Fibroblast of gingiva (primary cell): ENCODE data around the gene CNOT1.
A peak's percentile ranks its signal among the peaks of the same experiment; 100 is the strongest.
"Not testable (repeated sequence)": the region's sequence is repeated elsewhere in the genome, so short reads cannot be mapped to it uniquely, and the experiment has no call there.

Source experiments
- DNase-seq: peaks from one replicate; pipeline ENCODE4 v3.0.0-alpha.2; 2011; ENCODE audit warnings: low read depth

CNOT1 gene

GRCh38 chr16:58629733-58630640, at the start of gene CNOT1:
TSS of gene CNOT1 (minus strand) at chr16:58629826. CDS start at chr16:58599337, 30,489 bp downstream.
- peak; percentile 100 for DNase-seq

GRCh38 chr16:58678716-58679115, 49.1 kb upstream of the CNOT1 start:
- DNase-seq: peak; percentile 77

- no peak for DNase-seq
Measured at GRCh38 chr16:58678269-58678668, 48.6 kb upstream of the CNOT1 start.

- DNase-seq: no peak
Measured at GRCh38 chr16:58670946-58671583, 41.4 kb upstream of the CNOT1 start.

GRCh38 chr16:58670177-58670576, 40.6 kb upstream of the CNOT1 start:
- DNase-seq: no peak

- DNase-seq: no peak
Measured at GRCh38 chr16:58665200-58665599, 35.6 kb upstream of the CNOT1 start.

- DNase-seq: peak; percentile 78
Measured at GRCh38 chr16:58661199-58661830, 31.7 kb upstream of the CNOT1 start.

GRCh38 chr16:58659911-58660310, 30.3 kb upstream of the CNOT1 start:
- not testable (repeated sequence) for DNase-seq

GRCh38 chr16:58658796-58659211, 29.2 kb upstream of the CNOT1 start:
- peak; percentile 38 for DNase-seq

GRCh38 chr16:58656899-58657298, 27.3 kb upstream of the CNOT1 start:
- no peak for DNase-seq

GRCh38 chr16:58655215-58655596, 25.6 kb upstream of the CNOT1 start:
- no peak for DNase-seq

- no peak for DNase-seq
Measured at GRCh38 chr16:58654560-58655214, 25.1 kb upstream of the CNOT1 start.

- peak; percentile 24 for DNase-seq
Measured at GRCh38 chr16:58652741-58653140, 23.1 kb upstream of the CNOT1 start.

GRCh38 chr16:58651965-58652348, 22.3 kb upstream of the CNOT1 start:
- DNase-seq: peak; percentile 26

GRCh38 chr16:58649707-58650106, 20.1 kb upstream of the CNOT1 start:
- peak; percentile 21 for DNase-seq

GRCh38 chr16:58647107-58647506, 17.5 kb upstream of the CNOT1 start:
- DNase-seq: no peak

- no peak for DNase-seq
Measured at GRCh38 chr16:58644765-58645487, 15.3 kb upstream of the CNOT1 start.

- no peak for DNase-seq
Measured at GRCh38 chr16:58644108-58644507, 14.5 kb upstream of the CNOT1 start.

- no peak for DNase-seq
Measured at GRCh38 chr16:58640949-58641348, 11.3 kb upstream of the CNOT1 start.

- no peak for DNase-seq
Measured at GRCh38 chr16:58639836-58640235, 10.2 kb upstream of the CNOT1 start.

GRCh38 chr16:58639230-58639629, 9.6 kb upstream of the CNOT1 start:
- no peak for DNase-seq
